ENCODE results near the gene EFCAB11. TPM values are rescaled to one million over a fixed set of nuclear protein-coding genes. Genes with fewer than 3 reads are reported as not detected.

EFCAB11 gene
- total and polyA plus RNA-seq, 2 of the 8 experiments (the other 6 are each of a cell fraction or from before 2014, with no cell fraction given), result 6.8 to 12.8 TPM

DNA sequence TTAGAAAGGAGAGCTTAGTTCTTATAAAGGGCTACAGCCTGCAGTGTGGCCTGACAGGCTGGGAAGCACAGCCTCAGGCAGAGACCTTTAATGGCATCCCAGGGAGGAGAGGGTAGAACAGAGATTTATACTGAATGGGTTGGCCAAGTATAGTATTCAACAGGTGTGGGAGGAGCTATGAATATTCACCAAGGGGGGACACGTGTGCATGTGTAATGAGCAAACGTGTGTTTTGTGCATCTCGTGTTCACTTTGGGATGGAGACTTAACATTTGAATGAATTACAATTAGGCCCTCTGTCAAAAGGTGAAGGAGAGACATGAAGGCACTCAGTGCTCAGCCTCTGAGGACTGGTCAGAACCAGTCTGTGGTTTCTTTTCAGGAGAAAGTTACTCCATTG is 6.4 kb upstream of the EFCAB11 start (continued):
- TF ChIP-seq, protein P1, sequence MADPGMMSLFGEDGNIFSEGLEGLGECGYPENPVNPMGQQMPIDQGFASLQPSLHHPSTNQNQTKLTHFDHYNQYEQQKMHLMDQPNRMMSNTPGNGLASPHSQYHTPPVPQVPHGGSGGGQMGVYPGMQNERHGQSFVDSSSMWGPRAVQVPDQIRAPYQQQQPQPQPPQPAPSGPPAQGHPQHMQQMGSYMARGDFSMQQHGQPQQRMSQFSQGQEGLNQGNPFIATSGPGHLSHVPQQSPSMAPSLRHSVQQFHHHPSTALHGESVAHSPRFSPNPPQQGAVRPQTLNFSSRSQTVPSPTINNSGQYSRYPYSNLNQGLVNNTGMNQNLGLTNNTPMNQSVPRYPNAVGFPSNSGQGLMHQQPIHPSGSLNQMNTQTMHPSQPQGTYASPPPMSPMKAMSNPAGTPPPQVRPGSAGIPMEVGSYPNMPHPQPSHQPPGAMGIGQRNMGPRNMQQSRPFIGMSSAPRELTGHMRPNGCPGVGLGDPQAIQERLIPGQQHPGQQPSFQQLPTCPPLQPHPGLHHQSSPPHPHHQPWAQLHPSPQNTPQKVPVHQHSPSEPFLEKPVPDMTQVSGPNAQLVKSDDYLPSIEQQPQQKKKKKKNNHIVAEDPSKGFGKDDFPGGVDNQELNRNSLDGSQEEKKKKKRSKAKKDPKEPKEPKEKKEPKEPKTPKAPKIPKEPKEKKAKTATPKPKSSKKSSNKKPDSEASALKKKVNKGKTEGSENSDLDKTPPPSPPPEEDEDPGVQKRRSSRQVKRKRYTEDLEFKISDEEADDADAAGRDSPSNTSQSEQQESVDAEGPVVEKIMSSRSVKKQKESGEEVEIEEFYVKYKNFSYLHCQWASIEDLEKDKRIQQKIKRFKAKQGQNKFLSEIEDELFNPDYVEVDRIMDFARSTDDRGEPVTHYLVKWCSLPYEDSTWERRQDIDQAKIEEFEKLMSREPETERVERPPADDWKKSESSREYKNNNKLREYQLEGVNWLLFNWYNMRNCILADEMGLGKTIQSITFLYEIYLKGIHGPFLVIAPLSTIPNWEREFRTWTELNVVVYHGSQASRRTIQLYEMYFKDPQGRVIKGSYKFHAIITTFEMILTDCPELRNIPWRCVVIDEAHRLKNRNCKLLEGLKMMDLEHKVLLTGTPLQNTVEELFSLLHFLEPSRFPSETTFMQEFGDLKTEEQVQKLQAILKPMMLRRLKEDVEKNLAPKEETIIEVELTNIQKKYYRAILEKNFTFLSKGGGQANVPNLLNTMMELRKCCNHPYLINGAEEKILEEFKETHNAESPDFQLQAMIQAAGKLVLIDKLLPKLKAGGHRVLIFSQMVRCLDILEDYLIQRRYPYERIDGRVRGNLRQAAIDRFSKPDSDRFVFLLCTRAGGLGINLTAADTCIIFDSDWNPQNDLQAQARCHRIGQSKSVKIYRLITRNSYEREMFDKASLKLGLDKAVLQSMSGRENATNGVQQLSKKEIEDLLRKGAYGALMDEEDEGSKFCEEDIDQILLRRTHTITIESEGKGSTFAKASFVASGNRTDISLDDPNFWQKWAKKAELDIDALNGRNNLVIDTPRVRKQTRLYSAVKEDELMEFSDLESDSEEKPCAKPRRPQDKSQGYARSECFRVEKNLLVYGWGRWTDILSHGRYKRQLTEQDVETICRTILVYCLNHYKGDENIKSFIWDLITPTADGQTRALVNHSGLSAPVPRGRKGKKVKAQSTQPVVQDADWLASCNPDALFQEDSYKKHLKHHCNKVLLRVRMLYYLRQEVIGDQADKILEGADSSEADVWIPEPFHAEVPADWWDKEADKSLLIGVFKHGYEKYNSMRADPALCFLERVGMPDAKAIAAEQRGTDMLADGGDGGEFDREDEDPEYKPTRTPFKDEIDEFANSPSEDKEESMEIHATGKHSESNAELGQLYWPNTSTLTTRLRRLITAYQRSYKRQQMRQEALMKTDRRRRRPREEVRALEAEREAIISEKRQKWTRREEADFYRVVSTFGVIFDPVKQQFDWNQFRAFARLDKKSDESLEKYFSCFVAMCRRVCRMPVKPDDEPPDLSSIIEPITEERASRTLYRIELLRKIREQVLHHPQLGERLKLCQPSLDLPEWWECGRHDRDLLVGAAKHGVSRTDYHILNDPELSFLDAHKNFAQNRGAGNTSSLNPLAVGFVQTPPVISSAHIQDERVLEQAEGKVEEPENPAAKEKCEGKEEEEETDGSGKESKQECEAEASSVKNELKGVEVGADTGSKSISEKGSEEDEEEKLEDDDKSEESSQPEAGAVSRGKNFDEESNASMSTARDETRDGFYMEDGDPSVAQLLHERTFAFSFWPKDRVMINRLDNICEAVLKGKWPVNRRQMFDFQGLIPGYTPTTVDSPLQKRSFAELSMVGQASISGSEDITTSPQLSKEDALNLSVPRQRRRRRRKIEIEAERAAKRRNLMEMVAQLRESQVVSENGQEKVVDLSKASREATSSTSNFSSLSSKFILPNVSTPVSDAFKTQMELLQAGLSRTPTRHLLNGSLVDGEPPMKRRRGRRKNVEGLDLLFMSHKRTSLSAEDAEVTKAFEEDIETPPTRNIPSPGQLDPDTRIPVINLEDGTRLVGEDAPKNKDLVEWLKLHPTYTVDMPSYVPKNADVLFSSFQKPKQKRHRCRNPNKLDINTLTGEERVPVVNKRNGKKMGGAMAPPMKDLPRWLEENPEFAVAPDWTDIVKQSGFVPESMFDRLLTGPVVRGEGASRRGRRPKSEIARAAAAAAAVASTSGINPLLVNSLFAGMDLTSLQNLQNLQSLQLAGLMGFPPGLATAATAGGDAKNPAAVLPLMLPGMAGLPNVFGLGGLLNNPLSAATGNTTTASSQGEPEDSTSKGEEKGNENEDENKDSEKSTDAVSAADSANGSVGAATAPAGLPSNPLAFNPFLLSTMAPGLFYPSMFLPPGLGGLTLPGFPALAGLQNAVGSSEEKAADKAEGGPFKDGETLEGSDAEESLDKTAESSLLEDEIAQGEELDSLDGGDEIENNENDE (IDR thresholded peaks at IDR 0.05; ENCODE audit: insufficient replicate concordance, low read length), result no peak
- TF ChIP-seq EGR1 (IDR thresholded peaks at IDR 0.05; ENCODE audit: borderline replicate concordance, low read depth, low read length) (no peak), HDAC2 (IDR thresholded peaks at IDR 0.05; ENCODE audit: borderline replicate concordance in 1 of 2, low read depth in 2 of 2, low read length in 2 of 2) (no peak), JUND (IDR thresholded peaks at IDR 0.05; ENCODE audit: low read length) (no peak), CTBP2 (IDR thresholded peaks at IDR 0.05; ENCODE audit: borderline replicate concordance, insufficient read depth, insufficient read length, low read length) (no peak)
